ENCODE results near the gene GPR26. TPM values are rescaled to one million over a fixed set of nuclear protein-coding genes. Genes with fewer than 3 reads are reported as not detected.

GPR26 gene, protein sequence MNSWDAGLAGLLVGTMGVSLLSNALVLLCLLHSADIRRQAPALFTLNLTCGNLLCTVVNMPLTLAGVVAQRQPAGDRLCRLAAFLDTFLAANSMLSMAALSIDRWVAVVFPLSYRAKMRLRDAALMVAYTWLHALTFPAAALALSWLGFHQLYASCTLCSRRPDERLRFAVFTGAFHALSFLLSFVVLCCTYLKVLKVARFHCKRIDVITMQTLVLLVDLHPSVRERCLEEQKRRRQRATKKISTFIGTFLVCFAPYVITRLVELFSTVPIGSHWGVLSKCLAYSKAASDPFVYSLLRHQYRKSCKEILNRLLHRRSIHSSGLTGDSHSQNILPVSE
- not detected in 2 replicates for total RNA-seq

DNA sequence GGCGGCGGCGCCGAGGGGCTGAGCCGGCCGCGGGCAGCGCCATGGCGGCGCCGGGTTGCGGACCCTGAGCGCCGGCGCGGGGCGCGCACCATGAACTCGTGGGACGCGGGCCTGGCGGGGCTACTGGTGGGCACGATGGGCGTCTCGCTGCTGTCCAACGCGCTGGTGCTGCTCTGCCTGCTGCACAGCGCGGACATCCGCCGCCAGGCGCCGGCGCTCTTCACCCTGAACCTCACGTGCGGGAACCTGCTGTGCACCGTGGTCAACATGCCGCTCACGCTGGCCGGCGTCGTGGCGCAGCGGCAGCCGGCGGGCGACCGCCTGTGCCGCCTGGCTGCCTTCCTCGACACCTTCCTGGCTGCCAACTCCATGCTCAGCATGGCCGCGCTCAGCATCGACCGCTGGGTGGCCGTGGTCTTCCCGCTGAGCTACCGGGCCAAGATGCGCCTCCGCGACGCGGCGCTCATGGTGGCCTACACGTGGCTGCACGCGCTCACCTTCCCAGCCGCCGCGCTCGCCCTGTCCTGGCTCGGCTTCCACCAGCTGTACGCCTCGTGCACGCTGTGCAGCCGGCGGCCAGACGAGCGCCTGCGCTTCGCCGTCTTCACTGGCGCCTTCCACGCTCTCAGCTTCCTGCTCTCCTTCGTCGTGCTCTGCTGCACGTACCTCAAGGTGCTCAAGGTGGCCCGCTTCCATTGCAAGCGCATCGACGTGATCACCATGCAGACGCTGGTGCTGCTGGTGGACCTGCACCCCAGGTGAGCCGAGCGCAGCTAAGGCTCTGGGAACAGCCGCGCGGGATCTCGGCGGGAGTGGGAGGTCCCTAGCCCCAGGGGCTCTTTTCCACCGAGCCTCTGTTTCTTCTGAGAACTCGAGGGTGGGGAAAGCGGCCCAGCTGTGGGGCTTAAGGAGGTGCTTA lies at the start of gene GPR26:
TSS of gene GPR26 (plus strand) at position 38 of the 919 bp plus-strand sequence. CDS start at position 91, 53 bp downstream.

Other genes with a start within 250 kb of the GPR26 start
- gene CPXM2, start 225.5 kb downstream of the GPR26 start, total RNA-seq = 3.6 and 6.8 TPM in 2 replicates

All from smooth muscle cell of the umbilical artery (primary cell).